Middle frontal gyrus (tissue), 1 donor: ENCODE results near the gene FUT7.
A peak's percentile ranks its signal among the peaks of the same experiment; 100 is the strongest.
"Not testable (repeated sequence)": the region's sequence is repeated elsewhere in the genome, so short reads cannot be mapped to it uniquely, and the experiment has no call there.

Source experiments
- DNase-seq: peaks from one replicate; pipeline ENCODE4 v3.0.0-alpha.2; 2015; ENCODE audit warnings: low spot score; ENCODE audit errors: extremely low spot score

The FUT7 gene

DNA sequence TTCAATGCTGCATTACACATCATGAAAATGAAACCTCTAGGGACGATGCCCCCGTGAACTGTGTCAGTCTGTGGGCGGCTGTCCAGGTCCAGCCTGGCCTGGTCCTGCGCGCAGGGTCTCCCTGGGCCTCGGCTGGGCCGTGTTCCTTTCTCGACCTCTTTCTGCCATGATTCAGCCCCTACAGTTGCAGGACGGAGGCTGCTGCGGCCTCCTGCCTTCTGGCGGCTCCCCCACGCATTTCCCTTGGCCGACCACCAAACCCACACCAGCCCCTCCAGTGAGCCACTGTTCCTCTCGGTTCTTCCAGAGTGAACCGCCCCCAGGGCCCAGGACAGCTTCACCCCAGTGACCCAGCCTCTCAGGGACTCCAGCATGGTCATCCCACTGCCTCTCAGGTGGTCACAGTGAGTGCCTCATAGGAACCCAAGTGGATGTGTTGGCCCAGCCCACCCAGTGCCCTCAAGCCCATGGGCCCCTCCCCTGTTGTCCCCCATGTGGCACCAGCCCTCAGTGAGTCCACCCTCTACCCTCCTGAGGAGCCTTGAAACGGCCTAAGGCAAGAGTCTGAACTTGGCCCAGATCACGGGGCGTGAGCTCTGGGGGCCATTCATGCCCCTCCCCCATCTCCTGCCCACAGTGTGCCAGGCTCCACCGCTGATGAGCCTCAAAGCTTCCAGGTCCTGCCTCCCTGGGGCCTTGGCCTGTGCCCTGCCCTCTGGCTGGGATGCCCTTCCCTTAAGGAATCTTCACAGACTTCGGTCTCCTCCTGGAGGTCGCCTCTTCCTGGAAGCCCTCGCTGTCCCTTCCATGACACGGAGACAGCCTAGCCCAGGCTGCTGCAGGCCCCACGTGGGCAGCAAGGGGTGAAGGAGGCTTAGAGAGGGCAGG lies 25.5 kb downstream of the FUT7 start:
- DNase-seq = no peak

- DNase-seq = not testable (repeated sequence)
Observed at GRCh38 chr9:137004285-137004684, 27.6 kb downstream of the FUT7 start.

GRCh38 chr9:137002646-137003041 lies 29.2 kb downstream of the FUT7 start:
- no peak for DNase-seq

- no peak for DNase-seq
Observed at GRCh38 chr9:137001857-137002645, 29.8 kb downstream of the FUT7 start.

- no peak for DNase-seq
Observed at GRCh38 chr9:137000177-137000930, 31.5 kb downstream of the FUT7 start.

DNA sequence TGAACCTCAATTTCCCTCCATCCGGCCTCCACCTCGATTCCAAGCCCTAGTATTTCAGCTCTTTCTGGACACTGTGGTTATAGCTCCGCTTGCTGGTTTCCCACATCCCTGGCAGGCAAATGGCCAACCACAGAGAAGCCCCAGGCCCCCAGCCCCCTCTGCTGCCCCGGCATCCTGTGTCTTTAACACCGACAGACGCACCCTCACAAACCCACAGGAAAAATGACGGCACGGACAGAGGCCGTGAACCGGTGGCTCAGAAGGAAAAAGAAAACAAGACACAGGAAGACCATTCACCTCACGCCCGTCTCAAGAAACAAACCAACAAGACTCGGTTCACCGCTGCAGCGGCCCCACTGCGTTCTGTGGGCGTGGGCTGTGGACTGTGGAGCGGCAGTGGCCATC lies 34.1 kb downstream of the FUT7 start:
- no peak for DNase-seq

DNA sequence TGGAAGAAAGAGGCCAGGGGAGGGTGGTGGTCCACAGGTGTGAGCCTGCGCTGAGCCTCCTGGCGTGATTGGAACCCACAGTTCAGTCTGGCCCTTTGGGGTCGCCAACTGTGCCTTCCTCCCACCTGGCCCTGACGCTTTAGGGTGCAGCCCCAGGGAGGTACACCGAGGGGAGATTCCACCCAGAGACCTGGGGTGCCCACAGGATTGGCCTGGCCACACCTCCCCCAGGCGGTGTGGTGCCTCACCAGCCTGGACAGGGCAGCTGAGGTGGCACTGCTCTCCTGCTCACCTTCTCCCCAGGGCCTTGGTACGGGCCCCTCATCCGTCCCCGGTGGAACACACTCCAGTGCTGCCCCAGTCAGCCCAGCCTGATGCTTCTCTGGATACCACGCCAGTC lies 34.5 kb downstream of the FUT7 start:
- DNase-seq = no peak

DNA sequence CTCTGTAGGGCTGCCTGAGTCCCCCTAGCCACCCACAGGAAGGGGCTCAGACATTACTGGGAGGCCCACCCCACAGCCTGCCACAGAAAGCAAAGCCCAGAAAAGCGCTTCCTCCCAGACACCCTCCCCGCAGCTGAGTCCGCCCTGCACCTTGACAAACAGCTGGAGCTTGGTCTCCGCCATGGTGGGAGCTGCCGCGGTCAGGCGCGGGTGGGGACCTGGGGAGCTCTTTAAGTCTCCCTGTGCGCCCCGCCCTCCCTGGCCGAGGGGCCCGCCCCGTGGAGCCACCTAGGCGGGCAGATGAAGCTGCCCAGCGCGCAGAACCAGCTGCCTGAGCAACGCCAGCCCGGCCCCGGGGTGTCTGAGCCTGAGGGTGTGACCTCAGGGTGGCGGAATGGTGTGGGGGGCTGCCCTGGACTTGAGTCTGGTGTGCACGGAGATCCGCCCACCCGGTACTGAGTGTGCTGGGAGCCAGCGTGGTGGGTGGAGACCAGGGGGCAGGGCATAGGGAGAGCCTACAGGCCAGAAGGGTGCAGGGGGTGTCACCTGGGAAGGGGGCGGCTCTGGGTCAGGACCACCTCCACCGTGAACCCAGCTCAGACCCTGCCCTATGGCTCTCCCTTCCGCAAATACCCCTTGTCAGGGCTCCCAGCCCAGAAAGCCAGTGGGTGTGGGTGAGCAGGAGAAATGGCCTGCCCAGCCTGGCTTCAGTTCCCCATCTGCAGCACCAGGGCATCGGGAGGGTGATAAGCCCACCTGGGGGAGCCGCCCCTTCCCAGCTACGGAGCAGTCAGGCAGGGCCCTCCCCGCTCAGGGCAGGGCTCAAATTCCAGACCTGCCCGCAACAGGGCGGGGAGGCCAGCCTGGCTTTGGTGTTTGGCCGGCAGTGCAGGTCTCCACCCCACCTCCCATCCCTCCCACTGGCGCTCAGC lies 35.3 kb downstream of the FUT7 start, which contains the start of gene CLIC3:
Gene CLIC3, minus strand, starts transcription at position 208 of the 932 bp plus-strand sequence. Its CDS starts 25 bp downstream, at position 183.
- no peak for DNase-seq

- DNase-seq = no peak
Observed at GRCh38 chr9:136995772-136996311, 36.0 kb downstream of the FUT7 start.

- no peak for DNase-seq
Observed at GRCh38 chr9:136995362-136995761, 36.5 kb downstream of the FUT7 start.

GRCh38 chr9:136994888-136995230 lies 37.0 kb downstream of the FUT7 start:
- no peak for DNase-seq

GRCh38 chr9:136994180-136994887 lies 37.6 kb downstream of the FUT7 start:
- DNase-seq = no peak

DNA sequence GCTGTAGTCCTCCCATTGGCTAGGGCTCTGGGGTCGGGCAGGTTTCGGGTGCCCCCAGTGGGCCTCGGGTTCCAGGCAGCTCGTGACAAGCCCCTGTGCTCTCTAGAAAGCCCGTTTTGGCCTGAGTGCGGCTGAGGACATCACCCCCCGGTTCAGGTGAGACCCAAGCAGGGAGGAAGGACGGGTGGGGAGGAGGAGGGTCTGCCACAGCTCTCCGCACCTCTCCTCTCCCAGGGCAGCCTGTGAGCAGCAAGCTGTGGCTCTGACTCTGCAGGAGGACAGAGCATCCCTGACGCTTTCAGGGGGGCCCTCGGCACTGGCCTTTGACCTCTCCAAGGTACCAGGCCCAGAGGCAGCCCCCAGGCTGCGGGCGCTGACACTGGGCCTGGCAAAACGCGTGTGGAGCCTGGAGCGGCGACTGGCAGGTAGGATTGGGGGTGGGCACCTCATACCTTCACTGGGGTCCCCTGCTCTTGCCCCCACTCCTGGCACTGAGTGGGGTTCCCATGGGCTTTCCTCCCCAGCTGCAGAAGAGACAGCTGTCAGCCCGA lies 39.0 kb downstream of the FUT7 start:
- no peak for DNase-seq

GRCh38 chr9:136991993-136992818 lies 39.7 kb downstream of the FUT7 start, which contains the start of gene PAXX:
PAXX (plus strand) TSS chr9:136992422; CDS start chr9:136992444, 22 bp downstream.
- peak; percentile 83 for DNase-seq

GRCh38 chr9:136990242-136990911 lies 41.5 kb downstream of the FUT7 start:
- no peak for DNase-seq

DNA sequence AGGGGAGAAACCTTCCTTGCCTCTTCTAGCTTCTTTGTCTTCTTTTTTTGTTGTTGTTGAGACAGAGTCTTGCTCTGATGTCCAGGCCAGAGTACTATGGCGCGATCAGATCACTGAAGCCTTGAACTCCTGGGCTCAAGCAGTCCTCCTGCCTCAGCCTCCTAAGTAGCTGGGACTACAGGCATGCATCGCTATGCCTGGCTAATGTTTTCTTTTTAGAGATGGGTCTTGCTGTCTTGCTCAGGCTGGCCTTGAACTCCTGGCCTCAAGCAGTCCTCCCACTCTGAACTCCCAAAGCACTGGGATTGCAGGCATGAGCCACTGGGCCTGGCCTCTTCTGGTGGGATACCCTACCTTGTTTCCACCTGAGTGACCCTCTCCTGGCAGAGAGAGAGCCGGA lies 43.0 kb downstream of the FUT7 start:
- DNase-seq = no peak

DNA sequence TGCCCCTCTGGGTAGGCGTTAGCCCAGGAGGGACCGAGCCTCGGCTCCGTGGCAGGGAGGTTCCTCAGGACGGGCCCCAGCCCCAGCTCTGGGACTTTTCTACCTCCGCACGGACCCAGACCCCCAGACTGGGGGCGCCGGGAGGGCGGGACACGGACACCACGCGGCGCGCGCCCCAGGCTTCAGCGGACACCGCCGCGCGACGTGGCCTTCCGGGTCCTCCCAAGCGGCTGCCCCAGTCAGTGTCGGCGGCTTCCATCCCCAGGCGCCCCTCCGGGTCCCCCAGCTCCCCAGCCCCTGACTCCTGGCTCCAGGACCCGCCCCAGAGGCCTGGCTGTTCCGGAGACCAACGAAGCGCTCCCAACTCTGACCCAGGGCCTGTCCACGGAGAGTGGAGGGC lies 46.0 kb downstream of the FUT7 start:
- DNase-seq = no peak
